Fibroblast of upper back skin (primary cell): Measurements from ENCODE around the gene OR51M1.

ENCODE experiments used
- DNase-seq: peaks from one replicate; pipeline ENCODE4 v3.0.0-alpha.2; 2013

Gene OR51M1

GRCh38 chr11:5394091-5394490 is 10.5 kb downstream of the OR51M1 start:
- no peak for DNase-seq

GRCh38 chr11:5398936-5399335 is 15.3 kb downstream of the OR51M1 start:
- no peak for DNase-seq

- DNase-seq, result no peak
Measured at GRCh38 chr11:5405173-5405572, 21.6 kb downstream of the OR51M1 start.

DNA sequence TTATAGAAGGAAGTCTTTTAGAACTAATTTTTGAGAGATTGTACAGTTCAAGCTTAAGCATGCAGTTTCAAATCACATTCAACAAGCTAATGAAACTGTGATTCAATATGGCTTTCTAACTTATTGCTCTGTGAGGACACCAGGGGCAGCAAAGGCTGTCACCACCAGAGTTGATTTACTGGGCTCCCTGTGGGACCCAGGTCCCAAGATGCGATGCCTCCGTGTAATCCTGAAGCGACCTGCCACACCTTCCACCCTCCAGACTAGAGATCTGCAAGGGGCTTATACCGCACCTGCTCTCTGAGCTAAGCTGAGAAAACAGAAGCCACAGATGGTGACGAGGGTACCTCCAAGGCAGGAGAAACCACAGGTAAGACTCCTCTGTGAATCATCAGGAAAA is 37.4 kb downstream of the OR51M1 start:
- DNase-seq, result no peak

GRCh38 chr11:5421811-5422210 is 38.2 kb downstream of the OR51M1 start, which contains the start of gene OR51Q1:
TSS of gene OR51Q1 (plus strand) at chr11:5422111. CDS start at chr11:5422201, 90 bp downstream.
- DNase-seq, result no peak

DNA sequence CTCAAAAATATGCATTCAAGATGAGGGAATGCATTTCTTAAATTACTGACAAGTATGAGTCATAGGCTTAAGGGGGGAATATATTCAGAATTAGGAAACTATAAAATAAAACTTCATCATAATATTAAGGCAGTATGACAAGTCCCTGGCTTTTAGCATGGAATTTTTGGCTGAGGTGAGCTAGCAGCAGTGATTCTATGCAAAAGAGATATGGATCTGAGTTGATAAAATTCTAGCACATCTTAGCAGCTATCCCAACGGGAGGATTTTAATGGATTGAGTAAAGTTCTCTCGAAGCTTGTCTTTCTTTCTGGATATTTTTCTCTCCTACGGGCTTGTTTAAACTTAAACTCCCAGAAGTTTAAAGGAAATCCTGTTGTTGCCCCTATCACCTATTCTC is 39.5 kb downstream of the OR51M1 start:
- DNase-seq, result no peak

DNA sequence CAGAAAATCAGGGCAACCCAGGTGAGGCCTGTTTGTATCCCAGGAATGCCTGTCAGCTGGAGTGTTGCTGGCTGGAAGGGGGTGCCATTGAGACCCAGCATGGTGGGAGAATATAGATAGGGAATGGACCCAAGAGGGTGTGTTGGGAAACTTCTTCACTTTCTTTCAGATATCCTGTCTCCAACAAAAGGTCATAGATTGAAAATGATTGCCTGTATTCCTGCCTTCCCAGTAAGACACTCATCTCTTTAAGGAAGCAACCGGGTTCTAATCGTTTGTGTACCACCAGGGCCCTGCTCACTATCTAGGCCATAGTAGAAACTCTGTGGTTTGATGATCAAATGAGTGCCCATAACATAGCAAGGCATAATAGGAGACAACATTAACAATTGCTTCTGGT is 57.8 kb downstream of the OR51M1 start, which contains the start of gene OR51I1:
TSS of gene OR51I1 (minus strand) at position 101 of the 400 bp plus-strand sequence. CDS start at position 101, 0 bp downstream.
- DNase-seq, result no peak
